DND-41 (cell line): ENCODE results near the gene MARVELD2.
"Not testable (repeated sequence)": the region's sequence is repeated elsewhere in the genome, so short reads cannot be mapped to it uniquely, and the experiment has no call there.

Source experiments
- ATAC-seq: fragments of 200-7000 bp; cut with Tn5 transposase; 3 replicates; pipeline ENCODE4 v1.9.1; 2021; ENCODE audit warnings: low read depth; ENCODE audit not compliant: insufficient read depth
- DNase-seq: peaks from one replicate; pipeline ENCODE4 v3.0.0-alpha.2; 2020
- H2AFZ ChIP-seq: 2 replicates; pipeline ENCODE4 v1.6.0; 2012; ENCODE audit warnings: low read depth, low read length
- H3K27ac ChIP-seq: 2 replicates; pipeline ENCODE4 v1.5.1; 2012; ENCODE audit warnings: low read length, inconsistent platforms
- H3K27me3 ChIP-seq: fragments of 200-600 bp; sonication (generic); 2 replicates; pipeline ENCODE4 v1.6.0; 2012; ENCODE audit warnings: low read length, mild to moderate bottlenecking, inconsistent platforms; ENCODE audit not compliant: insufficient read depth, poor library complexity
- H3K36me3 ChIP-seq: 2 replicates; pipeline ENCODE4 v1.5.1; 2012; ENCODE audit warnings: low read length, inconsistent platforms; ENCODE audit not compliant: insufficient read depth
- H3K4me1 ChIP-seq: 2 replicates; pipeline ENCODE4 v1.5.1; 2012; ENCODE audit warnings: mild to moderate bottlenecking, low read length; ENCODE audit not compliant: insufficient read depth
- H3K4me2 ChIP-seq: 2 replicates; pipeline ENCODE4 v1.6.0; 2012; ENCODE audit warnings: mild to moderate bottlenecking, moderate library complexity, low read length, inconsistent platforms; ENCODE audit not compliant: insufficient read depth
- H3K4me3 ChIP-seq, 2 experiments: fragments of 200-600 bp in 1 of 2; shearing (Covaris generic) in 1 of 2; 2 replicates each; pipeline ENCODE4 v1.5.1; 2012 to 2016; ENCODE audit warnings: inconsistent platforms in 2 of 2, low read length in 2 of 2, mild to moderate bottlenecking in 2 of 2, low read depth in 1 of 2, moderate library complexity in 1 of 2
- H3K79me2 ChIP-seq: 2 replicates; pipeline ENCODE4 v1.6.0; 2012; ENCODE audit warnings: low read length, inconsistent platforms; ENCODE audit not compliant: insufficient read depth
- H3K9ac ChIP-seq: 2 replicates; pipeline ENCODE4 v1.6.0; 2012; ENCODE audit warnings: low read depth, mild to moderate bottlenecking, inconsistent platforms, low read length, moderate library complexity
- H3K9me3 ChIP-seq: 2 replicates; pipeline ENCODE4 v1.5.1; 2012; ENCODE audit warnings: low read length, moderate library complexity, mild to moderate bottlenecking, inconsistent platforms; ENCODE audit not compliant: insufficient read depth, severe bottlenecking
- H4K20me1 ChIP-seq: 2 replicates; pipeline ENCODE4 v1.6.0; 2012; ENCODE audit warnings: low read length; ENCODE audit not compliant: insufficient read depth
- EZH2 ChIP-seq: IDR thresholded peaks from 3 replicates; pipeline ENCODE4 v1.6.1; 2012; ENCODE audit warnings: borderline replicate concordance, low read depth, mild to moderate bottlenecking, moderate library complexity, low read length, inconsistent platforms; ENCODE audit not compliant: severe bottlenecking
- TF ChIP-seq, protein P1 (sequence below): IDR thresholded peaks from 2 replicates; pipeline ENCODE4 v1.5.1; 2012; ENCODE audit warnings: borderline replicate concordance, low read length, moderate library complexity, mild to moderate bottlenecking; ENCODE audit not compliant: poor library complexity, severe bottlenecking; ENCODE audit errors: extremely low read depth

Gene MARVELD2

DNA sequence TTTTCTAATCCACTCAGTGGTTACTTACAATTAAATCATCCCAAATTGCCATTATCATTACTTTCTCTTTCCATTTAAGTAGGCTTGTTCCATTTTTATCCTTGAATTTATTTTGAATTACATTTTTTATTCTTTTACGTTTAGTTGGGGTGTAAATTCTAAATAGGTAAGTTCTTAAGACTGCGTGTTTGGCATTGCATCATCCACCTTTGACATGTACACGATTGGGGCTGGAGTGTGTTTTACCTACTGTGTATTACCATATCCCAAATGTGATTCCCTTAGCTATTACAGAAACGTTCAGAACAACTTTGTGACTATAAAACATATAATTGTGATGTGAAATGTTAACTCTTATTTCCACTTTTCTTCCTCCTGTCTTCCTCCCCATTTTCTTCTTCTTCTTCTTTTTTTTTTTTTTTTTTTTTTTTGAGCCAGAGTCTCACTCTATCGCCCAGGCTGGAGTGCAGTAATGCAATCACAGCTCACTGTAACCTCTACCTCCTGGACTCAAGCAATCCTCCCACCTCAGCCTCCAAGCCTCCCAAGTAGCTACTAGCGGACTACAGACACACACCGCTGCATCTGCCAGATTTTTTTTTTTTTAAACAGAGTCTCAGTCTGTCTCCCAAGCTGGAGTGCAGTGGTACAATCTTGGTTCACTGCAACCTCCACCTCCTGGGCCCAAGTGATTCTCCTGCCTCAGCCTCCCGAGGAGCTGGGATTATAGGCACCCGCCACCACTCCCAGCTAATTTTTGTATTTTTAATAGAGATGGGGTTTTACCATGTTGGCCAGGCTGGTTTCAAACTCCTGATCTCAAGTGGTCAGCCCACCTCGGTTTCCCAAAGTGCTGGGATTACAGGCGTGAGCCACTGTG lies 16.7 kb downstream of the MARVELD2 start:
- DNase-seq (no peak), ATAC-seq (no peak)
- no peaks in the 10 kb centered on the region for H3K79me2 ChIP-seq
- H3K9me3 ChIP-seq: no peaks in the 10 kb centered on the region
- no peak overlapping the region for H3K9ac ChIP-seq
- TF ChIP-seq, protein P1, sequence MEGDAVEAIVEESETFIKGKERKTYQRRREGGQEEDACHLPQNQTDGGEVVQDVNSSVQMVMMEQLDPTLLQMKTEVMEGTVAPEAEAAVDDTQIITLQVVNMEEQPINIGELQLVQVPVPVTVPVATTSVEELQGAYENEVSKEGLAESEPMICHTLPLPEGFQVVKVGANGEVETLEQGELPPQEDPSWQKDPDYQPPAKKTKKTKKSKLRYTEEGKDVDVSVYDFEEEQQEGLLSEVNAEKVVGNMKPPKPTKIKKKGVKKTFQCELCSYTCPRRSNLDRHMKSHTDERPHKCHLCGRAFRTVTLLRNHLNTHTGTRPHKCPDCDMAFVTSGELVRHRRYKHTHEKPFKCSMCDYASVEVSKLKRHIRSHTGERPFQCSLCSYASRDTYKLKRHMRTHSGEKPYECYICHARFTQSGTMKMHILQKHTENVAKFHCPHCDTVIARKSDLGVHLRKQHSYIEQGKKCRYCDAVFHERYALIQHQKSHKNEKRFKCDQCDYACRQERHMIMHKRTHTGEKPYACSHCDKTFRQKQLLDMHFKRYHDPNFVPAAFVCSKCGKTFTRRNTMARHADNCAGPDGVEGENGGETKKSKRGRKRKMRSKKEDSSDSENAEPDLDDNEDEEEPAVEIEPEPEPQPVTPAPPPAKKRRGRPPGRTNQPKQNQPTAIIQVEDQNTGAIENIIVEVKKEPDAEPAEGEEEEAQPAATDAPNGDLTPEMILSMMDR: no peak
- TF ChIP-seq EZH2: no peak
- no peak overlapping the region for H2AFZ ChIP-seq
- no peak overlapping the region for H3K27ac ChIP-seq
- H3K4me3 ChIP-seq: no peak overlapping the region
- no peak overlapping the region for H3K4me2 ChIP-seq
- H3K27me3 ChIP-seq: no peaks in the 10 kb centered on the region
- H4K20me1 ChIP-seq: no peaks in the 10 kb centered on the region
- no peaks in the 10 kb centered on the region for H3K4me1 ChIP-seq
- H3K36me3 ChIP-seq: no peaks in the 10 kb centered on the region

DNA sequence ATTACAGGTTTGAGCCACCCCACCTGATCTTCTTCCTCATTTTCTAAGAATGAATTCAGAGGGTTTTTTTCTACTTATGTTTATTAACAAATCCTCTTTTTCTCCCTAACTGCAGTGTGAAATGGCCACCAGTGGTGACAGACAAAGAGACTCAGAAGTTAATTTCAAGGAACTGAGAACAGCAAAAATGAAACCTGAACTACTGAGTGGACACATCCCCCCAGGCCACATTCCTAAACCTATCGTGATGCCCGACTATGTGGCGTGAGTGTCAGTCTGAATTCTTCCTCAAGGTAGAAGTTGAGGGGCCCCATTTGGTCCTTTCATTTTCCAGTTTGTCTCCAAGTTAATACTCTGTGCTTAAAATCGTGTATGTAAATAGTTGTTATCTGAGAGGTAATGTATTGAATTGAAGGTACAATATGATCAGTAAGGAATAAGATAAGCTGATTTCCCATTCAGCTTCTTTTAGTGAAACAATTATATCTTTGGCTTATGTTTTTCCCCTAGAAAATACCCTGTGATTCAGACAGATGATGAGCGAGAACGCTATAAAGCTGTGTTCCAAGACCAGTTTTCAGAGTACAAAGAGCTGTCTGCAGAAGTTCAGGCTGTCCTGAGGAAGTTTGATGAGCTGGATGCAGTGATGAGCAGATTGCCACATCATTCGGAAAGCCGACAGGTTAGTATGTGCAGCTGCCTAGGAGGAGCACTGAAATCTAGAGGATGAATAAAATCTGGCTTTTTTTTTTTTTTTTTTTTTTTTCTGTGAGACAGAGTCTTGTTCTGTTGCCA lies 17.7 kb downstream of the MARVELD2 start:
- H2AFZ ChIP-seq: no peak overlapping the region
- no peaks in the 10 kb centered on the region for H3K36me3 ChIP-seq
- ATAC-seq (no peak), DNase-seq (no peak)
- no peak overlapping the region for H3K4me3 ChIP-seq
- no peaks in the 10 kb centered on the region for H3K9me3 ChIP-seq
- TF ChIP-seq, protein P1: no peak
- TF ChIP-seq EZH2: no peak
- H3K9ac ChIP-seq: no peak overlapping the region
- H3K27ac ChIP-seq: no peak overlapping the region
- H3K4me1 ChIP-seq: no peaks in the 10 kb centered on the region
- H3K4me2 ChIP-seq: no peak overlapping the region
- H3K27me3 ChIP-seq: no peaks in the 10 kb centered on the region
- no peaks in the 10 kb centered on the region for H4K20me1 ChIP-seq
- no peaks in the 10 kb centered on the region for H3K79me2 ChIP-seq

DNA sequence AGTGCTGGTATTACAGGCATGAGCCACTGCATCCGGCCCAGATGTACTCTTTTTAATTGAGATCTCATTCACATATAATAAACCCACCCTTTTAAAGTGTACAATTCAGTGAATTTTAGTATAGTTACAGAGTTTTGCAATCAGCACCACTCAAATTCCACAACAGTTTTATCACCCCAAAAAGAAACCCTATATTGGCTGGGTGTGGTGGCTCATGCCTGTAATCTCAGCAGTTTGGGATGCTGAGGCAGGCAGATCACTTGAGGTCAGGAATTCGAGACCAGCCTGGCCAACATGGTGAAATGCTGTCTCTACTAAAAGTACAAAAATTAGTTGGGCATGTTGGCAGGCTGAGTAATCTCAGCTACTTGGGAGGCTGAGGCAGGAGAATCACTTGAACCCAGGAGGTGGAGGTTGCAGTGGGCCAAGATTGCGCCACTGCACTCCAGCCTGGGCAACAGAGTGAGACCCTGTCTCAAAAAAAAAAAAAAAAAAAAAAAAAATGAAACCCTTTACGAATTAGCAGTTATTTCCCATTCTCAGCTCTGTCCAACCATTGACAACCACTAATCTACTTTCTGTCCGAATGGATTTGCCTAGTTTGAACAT lies 20.5 kb downstream of the MARVELD2 start:
- not testable (repeated sequence) for H4K20me1 ChIP-seq, H3K27me3 ChIP-seq, H3K36me3 ChIP-seq, H3K9me3 ChIP-seq, H3K27ac ChIP-seq, H3K4me3 ChIP-seq, H2AFZ ChIP-seq, ATAC-seq, DNase-seq, H3K4me2 ChIP-seq, H3K4me1 ChIP-seq, H3K79me2 ChIP-seq, H3K9ac ChIP-seq
